Natural killer cell (primary cell): ENCODE data around the gene CUL2. TPM values are rescaled to one million over a fixed set of nuclear protein-coding genes. Genes with fewer than 3 reads are reported as not detected.

Experiments
- ATAC-seq, 3 donors: fragments of 150-1000 bp in 2 of 3; fragments of 200-7000 bp in 1 of 3; cut with Tn5 transposase; 1 replicate in 1 of 3; 2 replicates in 2 of 3; pipeline ENCODE4 v1.10.0; 2021; ENCODE audit warnings: mild to moderate bottlenecking in 2 of 3, moderate library complexity in 2 of 3
- DNase-seq, 2 donors: peaks; one replicate each; pipeline versions ENCODE4 v3.0.0 to v3.0.0-alpha.2; 2013 to 2021; ENCODE audit warnings: mixed read lengths in 1 of 2
- H3K27ac ChIP-seq: one replicate; pipeline ENCODE4 v1.5.1; 2013; ENCODE audit warnings: mild to moderate bottlenecking, low read length
- H3K27me3 ChIP-seq: one replicate; pipeline ENCODE4 v1.6.1; 2013; ENCODE audit warnings: low read length; ENCODE audit not compliant: control insufficient read depth, insufficient read depth
- H3K36me3 ChIP-seq: one replicate; pipeline ENCODE4 v1.6.1; 2013; ENCODE audit warnings: low read length; ENCODE audit not compliant: control insufficient read depth, insufficient read depth
- H3K4me1 ChIP-seq: one replicate; pipeline ENCODE4 v1.6.1; 2013; ENCODE audit warnings: low read length; ENCODE audit not compliant: control insufficient read depth, insufficient read depth
- H3K4me3 ChIP-seq: one replicate; pipeline ENCODE4 v1.5.1; 2013; ENCODE audit warnings: low read length
- H3K9me3 ChIP-seq: one replicate; pipeline ENCODE4 v1.6.1; 2013; ENCODE audit warnings: low read length; ENCODE audit not compliant: control insufficient read depth, insufficient read depth
- H3K27ac Mint-ChIP-seq, 2 donors: one replicate each; pipeline ENCODE4 v1.8.0; 2022; ENCODE audit warnings: mild to moderate bottlenecking in 2 of 2, mixed read lengths in 2 of 2, moderate library complexity in 1 of 2
- H3K27me3 Mint-ChIP-seq, 2 donors: one replicate each; pipeline ENCODE4 v1.8.0; 2022; ENCODE audit warnings: low read depth in 2 of 2, mixed read lengths in 2 of 2
- H3K36me3 Mint-ChIP-seq: one replicate; pipeline ENCODE4 v1.8.0; 2022; ENCODE audit warnings: mixed read lengths
- H3K4me1 Mint-ChIP-seq, 2 donors: one replicate each; pipeline ENCODE4 v1.8.0; 2022; ENCODE audit warnings: mixed read lengths in 2 of 2
- H3K4me3 Mint-ChIP-seq: one replicate; pipeline ENCODE4 v1.8.0; 2022; ENCODE audit warnings: mild to moderate bottlenecking, moderate library complexity, mixed read lengths
- H3K9me3 Mint-ChIP-seq, 2 donors: one replicate each; pipeline ENCODE4 v1.8.0; 2022; ENCODE audit warnings: mixed read lengths in 2 of 2
- CTCF ChIP-seq: fragments of 200-600 bp; IDR thresholded peaks from one replicate; pipeline ENCODE4 v1.8.0; 2022; ENCODE audit warnings: antibody characterized with exemption
- WGBS: methylation state at CpG from one replicate; pipeline ENCODE4 v1.1.7; 2013; ENCODE audit warnings: missing lambda C conversion rate; ENCODE audit not compliant: insufficient coverage; 5-methylcytosine and 5-hydroxymethylcytosine counted together
- intact Hi-C: fragments of 100-400 bp; cut with micrococcal nuclease; formaldehyde crosslinking; loops from one replicate; pipeline ENCODE4 v1.14.2; 2022
- total RNA-seq, 4 donors: library from RNA; stranded (reverse); fragments of 120-200 nt in 1 of 4; gene quantifications; one replicate each; pipeline versions ENCODE4 v1.2.3 to v1.2.4, GENCODE V29; 2013 to 2022

Gene CUL2
- total RNA-seq, 3 donors from 2014 or later (not counting 1 experiment from before 2014, with no cell fraction given): 33.5 to 41.6 (median 41.3) TPM

- Mint-ChIP-seq H3K27me3 (no peaks in the 10 kb centered on the region), H3K27ac (peak overlapping the region in 1 of 2 donors; percentile 34), H3K9me3 (no peaks in the 10 kb centered on the region), H3K4me3 (no peak overlapping the region), H3K4me1 (peaks cover 18 to 26% of the 10 kb centered on the region in 2 donors), H3K36me3 (no peaks in the 10 kb centered on the region)
- 96% methylated on average over 4 of the region's 4 CpGs for WGBS
- no peak for ATAC-seq
- Histone ChIP-seq H3K27ac (no peak overlapping the region), H3K4me1 (no peaks in the 10 kb centered on the region), H3K4me3 (no peak overlapping the region), H3K9me3 (no peaks in the 10 kb centered on the region), H3K27me3 (no peaks in the 10 kb centered on the region), H3K36me3 (peaks cover 13% of the 10 kb centered on the region)
- TF ChIP-seq CTCF: no peak
- intact Hi-C loops: no loop called here
- no peak for DNase-seq
These were observed 15.9 kb downstream of the CUL2 start for GRCh38 chr10:35074266-35074665.

GRCh38 chr10:35070521-35070920, 19.6 kb downstream of the CUL2 start:
- H3K9me3 Mint-ChIP-seq: no peaks in the 10 kb centered on the region
- DNase-seq: no peak
- WGBS: 97% methylated on average over 2 of the region's 3 CpGs
- H3K27me3 Mint-ChIP-seq: no peaks in the 10 kb centered on the region
- peaks cover 33% of the 10 kb centered on the region for H3K36me3 ChIP-seq
- H3K36me3 Mint-ChIP-seq: no peaks in the 10 kb centered on the region
- no peaks in the 10 kb centered on the region for H3K27me3 ChIP-seq
- no peak overlapping the region for H3K27ac ChIP-seq
- peaks cover 17 to 25% of the 10 kb centered on the region in 2 donors for H3K4me1 Mint-ChIP-seq
- H3K4me1 ChIP-seq: no peaks in the 10 kb centered on the region
- peak overlapping the region; percentile 5 to 19 for H3K27ac Mint-ChIP-seq
- no peak for TF ChIP-seq CTCF
- ATAC-seq: no peak
- H3K4me3 ChIP-seq: no peak overlapping the region
- no peak overlapping the region for H3K4me3 Mint-ChIP-seq
- no peaks in the 10 kb centered on the region for H3K9me3 ChIP-seq
- intact Hi-C loops: no loop called here

DNA sequence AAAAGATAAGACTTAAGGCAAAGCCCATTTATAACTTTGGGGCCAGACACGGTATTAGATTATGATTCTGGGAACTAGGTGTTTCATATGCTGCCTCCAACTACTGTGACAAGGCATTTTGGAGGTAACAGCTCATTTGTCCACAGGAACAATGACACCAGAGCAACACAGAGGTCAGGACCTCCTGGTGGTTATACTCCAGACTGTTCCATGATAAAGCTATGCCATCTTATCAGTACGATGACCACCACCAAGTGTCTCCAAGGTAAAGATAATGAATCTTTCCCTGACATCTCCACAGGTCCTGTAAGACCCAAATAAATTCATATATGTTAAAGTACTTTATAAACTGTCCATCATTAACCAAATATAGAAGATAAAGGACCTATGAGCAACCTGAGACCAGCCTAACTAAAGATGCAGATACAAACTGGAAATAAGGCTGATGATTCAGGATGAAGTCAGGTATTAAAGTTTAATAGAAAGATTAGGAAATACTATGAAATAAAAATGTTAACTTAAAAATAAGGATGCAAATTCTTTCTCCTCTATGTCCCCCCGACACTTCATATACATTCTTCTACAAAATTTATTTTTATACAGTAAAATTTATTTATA, 26.2 kb downstream of the CUL2 start:
- H3K4me1 ChIP-seq: no peaks in the 10 kb centered on the region
- DNase-seq (no peak), ATAC-seq (no peak)
- Mint-ChIP-seq H3K27ac (no peak overlapping the region), H3K4me3 (no peak overlapping the region), H3K4me1 (peaks cover 13 to 14% of the 10 kb centered on the region in 2 donors), H3K27me3 (no peaks in the 10 kb centered on the region), H3K9me3 (no peaks in the 10 kb centered on the region), H3K36me3 (no peaks in the 10 kb centered on the region)
- no peak overlapping the region for H3K4me3 ChIP-seq
- H3K36me3 ChIP-seq: peaks cover 54% of the 10 kb centered on the region
- no peak overlapping the region for H3K27ac ChIP-seq
- H3K9me3 ChIP-seq: no peaks in the 10 kb centered on the region
- intact Hi-C loops: no loop called here
- 96% methylated on average over 2 of the region's 3 CpGs for WGBS
- TF ChIP-seq CTCF: no peak
- no peaks in the 10 kb centered on the region for H3K27me3 ChIP-seq

DNA sequence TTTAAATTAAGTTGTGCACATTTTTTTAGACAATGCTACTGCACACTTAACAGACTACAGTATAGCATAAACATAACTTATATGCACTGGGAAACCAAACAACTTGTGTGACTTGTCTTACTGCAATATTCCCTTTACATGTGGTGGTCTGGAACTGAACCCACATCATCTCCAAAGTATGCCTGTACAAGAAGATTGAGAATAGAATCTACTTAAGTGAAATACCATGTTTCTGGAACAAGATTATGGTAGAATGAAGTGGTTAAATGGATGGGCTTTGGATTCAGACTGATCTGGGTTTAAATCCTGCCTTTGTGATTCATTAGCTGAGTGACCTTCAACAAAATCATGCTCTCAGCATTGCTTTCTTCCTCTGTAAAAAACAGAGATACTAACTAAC, 30.7 kb downstream of the CUL2 start:
- Mint-ChIP-seq H3K4me1 (peaks cover 25 to 34% of the 10 kb centered on the region in 2 donors), H3K4me3 (no peak overlapping the region), H3K27ac (peak overlapping the region in 1 of 2 donors; percentile 48), H3K9me3 (no peaks in the 10 kb centered on the region), H3K36me3 (peaks cover 6% of the 10 kb centered on the region), H3K27me3 (no peaks in the 10 kb centered on the region)
- no peak for DNase-seq
- H3K27ac ChIP-seq: no peak overlapping the region
- no peaks in the 10 kb centered on the region for H3K27me3 ChIP-seq
- ATAC-seq: no peak
- H3K9me3 ChIP-seq: no peaks in the 10 kb centered on the region
- peaks cover 53% of the 10 kb centered on the region for H3K36me3 ChIP-seq
- no peaks in the 10 kb centered on the region for H3K4me1 ChIP-seq
- intact Hi-C loops: no loop called here
- no peak for TF ChIP-seq CTCF
- no peak overlapping the region for H3K4me3 ChIP-seq
